ENCODE results near the gene PUS7L. TPM values are rescaled to one million over a fixed set of nuclear protein-coding genes. Genes with fewer than 3 reads are reported as not detected.

The PUS7L gene
- total and polyA plus RNA-seq, 2 of the 13 experiments (the other 11 are each of a cell fraction or from before 2014, with no cell fraction given), result 6.5 to 37.6 TPM

GRCh38 chr12:43795716-43796280, 37.2 kb upstream of the PUS7L start:
- ATAC-seq (peak; percentile 71), DNase-seq (ENCODE audit: low spot score) (peak; percentile 60), FAIRE-seq (no peak)
- no peak overlapping the region for H2AFZ ChIP-seq (ENCODE audit: low read length)
- H3K4me2 ChIP-seq (ENCODE audit: low read depth, low read length), result no peak overlapping the region
- TF ChIP-seq NR2F1 (CRISPR knock-in tag; IDR thresholded peaks at IDR 0.05) (peak; percentile 49 to 74; a peak in 3 of 4 replicates), ARID5B (CRISPR knock-in tag; IDR thresholded peaks at IDR 0.05) (peak; percentile 26; the same call in 1 of the 2 replicates), FOXA1 (IDR thresholded peaks at IDR 0.05) (no peak), FOXA1 (CRISPR knock-in tag; IDR thresholded peaks at IDR 0.05) (peak; percentile 36; the same call in 1 of the 2 replicates), SOX13 (IDR thresholded peaks at IDR 0.05) (no peak), SOX13 (CRISPR knock-in tag; conservative IDR thresholded peaks at IDR 0.05 in 1 of 2, IDR thresholded peaks at IDR 0.05 in 1 of 2) (peak in 1 of 2 experiments; percentile 13; a peak in 1 of 4 replicates), ZNF260 (CRISPR knock-in tag; IDR thresholded peaks at IDR 0.05; ENCODE audit: borderline replicate concordance, low read depth) (no peak), ARID3A (IDR thresholded peaks at IDR 0.05; ENCODE audit: low read depth, low read length) (no peak), FOXA3 (CRISPR knock-in tag; IDR thresholded peaks at IDR 0.05) (peak; percentile 17; the same call in 1 of the 2 replicates), NR2F6 (IDR thresholded peaks at IDR 0.05) (peak; percentile 76), NR2F6 (CRISPR knock-in tag; IDR thresholded peaks at IDR 0.05) (no peak), TARDBP (CRISPR knock-in tag; IDR thresholded peaks at IDR 0.05) (no peak), NR2F2 (IDR thresholded peaks at IDR 0.05; ENCODE audit: borderline replicate concordance, low read depth) (peak; percentile 67; the same call in 1 of the 2 replicates)
- no TSS peak for BruUV-seq (replicated peaks)
- in situ Hi-C loops (cut with HindIII; ENCODE audit: extremely low pct_ligation_motif_present, low pct_unique_long_range_greater_than_20kb) (no loop called here), intact Hi-C loops (cut with micrococcal nuclease; ENCODE audit: unreplicated experiment) (no loop called here)
- no peaks in the 10 kb centered on the region for H4K20me1 ChIP-seq (ENCODE audit: insufficient read depth, low read length)
- POLR2A ChIA-PET, result interaction anchor here (1.4 to 2.4 kb wide), 2 partner anchors 10 to 11 kb away, joined by 3 to 7 read pairs; partner anchors contain the start of gene TWF1
- CTCF ChIA-PET (ENCODE audit: low intra/inter-chr PET ratio, low total read pairs), result no interaction called here
- no peaks in the 10 kb centered on the region; a peak in 1 of 5 replicates for H3K27me3 ChIP-seq (ENCODE audit: control insufficient read depth in 1 of 2, insufficient read depth in 2 of 2, low read length in 2 of 2)
- peaks cover 13% of the 10 kb centered on the region for H3K4me1 ChIP-seq (ENCODE audit: insufficient read depth, low read length)
- H3K9ac ChIP-seq (ENCODE audit: insufficient read depth, low read depth, low read length), result no peak overlapping the region
- 49% methylated on average over 2 of the region's 2 CpGs for WGBS (ENCODE audit: low lambda C conversion rate)
- H3K36me3 ChIP-seq (replicated peaks in 1 of 2; ENCODE audit: control insufficient read depth in 1 of 2, insufficient read depth in 2 of 2, low read length in 2 of 2), result peaks cover 0 to 34% of the 10 kb centered on the region in 2 experiments; a peak in 4 of 5 replicates
- peak overlapping the region; percentile 33 for H3K27ac ChIP-seq (ENCODE audit: extremely low read length, insufficient read depth, low read length)
- H3K9me3 ChIP-seq (ENCODE audit: low read length), result no peaks in the 10 kb centered on the region
- H3K79me2 ChIP-seq (ENCODE audit: insufficient read depth, low read length), result no peaks in the 10 kb centered on the region
- H3K4me3 ChIP-seq (replicated peaks in 1 of 3; ENCODE audit: insufficient read depth in 1 of 3, low read depth in 2 of 3, low read length in 3 of 3), result no peak overlapping the region

Measured in HepG2 (cell line).